ENCODE results near the gene LDB2. TPM values are rescaled to one million over a fixed set of nuclear protein-coding genes. Genes with fewer than 3 reads are reported as not detected.

The LDB2 gene
- total and polyA plus RNA-seq, 2 experiments from 2014 or later: 48.6 to 80.1 TPM

DNA sequence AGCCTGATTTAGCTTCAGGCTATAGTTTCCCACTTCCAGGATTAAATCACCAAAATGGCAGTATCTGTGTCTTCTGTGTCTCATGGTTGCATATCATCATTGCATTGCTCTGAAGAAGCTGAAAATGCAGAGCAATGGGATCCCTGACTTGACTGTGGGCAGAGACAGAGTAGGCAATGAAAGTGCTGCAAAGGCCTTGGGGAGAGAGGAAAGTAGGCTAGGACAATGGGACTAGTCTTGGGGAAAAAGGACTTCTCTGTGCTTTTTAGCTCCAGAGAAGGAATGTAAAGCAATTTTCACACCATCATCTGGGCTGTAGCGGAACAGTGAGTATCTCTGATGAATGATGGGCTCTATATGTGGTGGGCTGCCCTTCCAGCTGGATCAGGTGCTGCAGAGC, 202.5 kb downstream of the LDB2 start:
- H3K4me3 ChIP-seq: no peak overlapping the region
- H3K4me1 Mint-ChIP-seq: peaks cover 57% of the 10 kb centered on the region
- no peak overlapping the region for H2AFZ ChIP-seq
- no peak for DNase-seq (ENCODE audit: low spot score)
- ATAC-seq: no peak; the same call in 2 of the 3 replicates
- no peaks in the 10 kb centered on the region for H3K79me2 ChIP-seq (replicated peaks; ENCODE audit: insufficient read depth)
- peaks cover 11% of the 10 kb centered on the region; the same call in 2 of the 3 replicates for H3K36me3 Mint-ChIP-seq (ENCODE audit: low read depth)
- H3K4me2 ChIP-seq: 0 out of 2 replicates have a peak overlapping the region, but pooled peaks have one; percentile 2
- H3K27me3 Mint-ChIP-seq (ENCODE audit: insufficient read depth, low read depth, poor library complexity): peaks cover 13% of the 10 kb centered on the region
- no peak overlapping the region for H3K4me3 Mint-ChIP-seq
- H3K9me2 ChIP-seq (ENCODE audit: insufficient read depth): no peaks in the 10 kb centered on the region
- H3K4me1 ChIP-seq (ENCODE audit: insufficient read depth): peaks cover 37% of the 10 kb centered on the region
- no peaks in the 10 kb centered on the region for H3K27me3 ChIP-seq (ENCODE audit: insufficient read depth)
- H4K20me1 ChIP-seq (replicated peaks; ENCODE audit: insufficient read depth): no peaks in the 10 kb centered on the region
- H3K9me3 Mint-ChIP-seq: no peaks in the 10 kb centered on the region
- H3F3A ChIP-seq (replicated peaks; ENCODE audit: low read depth): no peaks in the 10 kb centered on the region
- peak overlapping the region; percentile 76 for H3K27ac ChIP-seq (ENCODE audit: low read depth)
- H3K27ac Mint-ChIP-seq: peak overlapping the region; percentile 32
- no peak for TF ChIP-seq JUNB (IDR thresholded peaks at IDR 0.05; ENCODE audit: unreplicated experiment)
- TF ChIP-seq CREB1 (CRISPR knock-in tag; IDR thresholded peaks at IDR 0.05; ENCODE audit: low read depth): no peak
- TF ChIP-seq ETS1 (IDR thresholded peaks at IDR 0.05): no peak
- no peak for TF ChIP-seq ZNF331 (CRISPR knock-in tag; IDR thresholded peaks at IDR 0.05; ENCODE audit: low read depth)
- no peak for TF ChIP-seq EZH2phosphoT487 (IDR thresholded peaks at IDR 0.05; ENCODE audit: unreplicated experiment)
- TF ChIP-seq REST (IDR thresholded peaks at IDR 0.05; ENCODE audit: unreplicated experiment): no peak
- no peak for TF ChIP-seq ZNF462 (CRISPR knock-in tag; IDR thresholded peaks at IDR 0.05)
- no peak for TF ChIP-seq POLR2AphosphoS5 (IDR thresholded peaks at IDR 0.05; ENCODE audit: low read depth)
- no peak for TF ChIP-seq STAT1 (IDR thresholded peaks at IDR 0.05; ENCODE audit: unreplicated experiment)
- no peak for TF ChIP-seq CTCF (conservative IDR thresholded peaks at IDR 0.05; ENCODE audit: low read depth in 2 of 2)
- no peak for TF ChIP-seq EZH2 (IDR thresholded peaks at IDR 0.05; ENCODE audit: low read depth, unreplicated experiment)
- TF ChIP-seq ZNF114 (CRISPR knock-in tag; IDR thresholded peaks at IDR 0.05): no peak
- TF ChIP-seq NANOG (IDR thresholded peaks at IDR 0.05; ENCODE audit: borderline replicate concordance): no peak
- no peaks in the 10 kb centered on the region for H3K36me3 ChIP-seq (ENCODE audit: insufficient read depth)
